GM12874 (cell line): ENCODE data around the gene TSPAN9.

Source experiments
- TF ChIP-seq, protein P1 (sequence below): IDR thresholded peaks from 2 replicates; pipeline ENCODE4 v1.5.1; 2011; ENCODE audit warnings: low read depth, mild to moderate bottlenecking, control low read depth, low read length, moderate library complexity; ENCODE audit not compliant: insufficient read depth

TSPAN9 gene

DNA sequence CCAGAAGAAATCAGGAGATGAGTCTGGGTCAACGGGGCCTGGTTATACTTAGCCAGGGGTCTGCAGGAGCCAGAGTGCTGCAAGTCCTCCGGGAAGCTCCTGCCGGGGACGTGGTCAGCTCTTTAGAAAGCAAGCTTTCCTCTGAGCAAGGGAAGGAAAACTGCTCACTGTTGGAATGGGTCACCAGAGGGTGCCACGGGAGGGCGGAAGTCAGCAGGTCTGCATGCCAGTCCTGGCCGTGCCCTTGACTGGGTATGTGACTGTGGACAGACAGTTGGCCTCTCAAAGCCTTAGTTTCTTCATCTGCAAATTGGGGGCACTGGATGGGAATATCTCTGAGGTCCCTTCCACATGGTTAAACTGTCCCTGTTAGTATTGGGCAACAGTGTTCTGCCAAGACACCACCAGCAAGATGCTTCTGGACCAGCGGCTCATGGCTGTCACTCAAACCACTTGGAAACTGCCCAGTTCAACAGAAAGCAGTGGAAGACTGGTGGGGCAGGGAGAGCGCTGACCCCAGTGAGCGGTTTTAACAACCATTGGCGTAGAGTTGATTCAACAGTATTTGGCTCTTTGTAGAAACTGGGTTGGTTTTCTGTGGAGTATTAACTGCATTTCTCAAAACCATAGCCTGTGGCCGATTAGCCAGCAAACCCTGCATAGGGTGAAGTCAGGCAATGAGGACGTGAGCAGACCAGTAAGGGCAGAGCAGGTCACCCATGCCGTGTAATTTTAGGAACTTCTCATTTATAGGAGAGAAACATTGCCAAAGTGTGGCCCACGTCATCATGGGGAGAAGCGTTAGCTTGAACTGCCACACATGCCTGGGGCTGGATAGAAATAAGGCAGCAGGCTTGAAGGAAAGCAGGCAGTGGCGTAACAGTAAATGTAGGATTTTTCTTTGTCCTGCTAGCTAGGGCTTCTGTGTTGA lies 249.9 kb downstream of the TSPAN9 start:
- TF ChIP-seq, protein P1, sequence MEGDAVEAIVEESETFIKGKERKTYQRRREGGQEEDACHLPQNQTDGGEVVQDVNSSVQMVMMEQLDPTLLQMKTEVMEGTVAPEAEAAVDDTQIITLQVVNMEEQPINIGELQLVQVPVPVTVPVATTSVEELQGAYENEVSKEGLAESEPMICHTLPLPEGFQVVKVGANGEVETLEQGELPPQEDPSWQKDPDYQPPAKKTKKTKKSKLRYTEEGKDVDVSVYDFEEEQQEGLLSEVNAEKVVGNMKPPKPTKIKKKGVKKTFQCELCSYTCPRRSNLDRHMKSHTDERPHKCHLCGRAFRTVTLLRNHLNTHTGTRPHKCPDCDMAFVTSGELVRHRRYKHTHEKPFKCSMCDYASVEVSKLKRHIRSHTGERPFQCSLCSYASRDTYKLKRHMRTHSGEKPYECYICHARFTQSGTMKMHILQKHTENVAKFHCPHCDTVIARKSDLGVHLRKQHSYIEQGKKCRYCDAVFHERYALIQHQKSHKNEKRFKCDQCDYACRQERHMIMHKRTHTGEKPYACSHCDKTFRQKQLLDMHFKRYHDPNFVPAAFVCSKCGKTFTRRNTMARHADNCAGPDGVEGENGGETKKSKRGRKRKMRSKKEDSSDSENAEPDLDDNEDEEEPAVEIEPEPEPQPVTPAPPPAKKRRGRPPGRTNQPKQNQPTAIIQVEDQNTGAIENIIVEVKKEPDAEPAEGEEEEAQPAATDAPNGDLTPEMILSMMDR = no peak

DNA sequence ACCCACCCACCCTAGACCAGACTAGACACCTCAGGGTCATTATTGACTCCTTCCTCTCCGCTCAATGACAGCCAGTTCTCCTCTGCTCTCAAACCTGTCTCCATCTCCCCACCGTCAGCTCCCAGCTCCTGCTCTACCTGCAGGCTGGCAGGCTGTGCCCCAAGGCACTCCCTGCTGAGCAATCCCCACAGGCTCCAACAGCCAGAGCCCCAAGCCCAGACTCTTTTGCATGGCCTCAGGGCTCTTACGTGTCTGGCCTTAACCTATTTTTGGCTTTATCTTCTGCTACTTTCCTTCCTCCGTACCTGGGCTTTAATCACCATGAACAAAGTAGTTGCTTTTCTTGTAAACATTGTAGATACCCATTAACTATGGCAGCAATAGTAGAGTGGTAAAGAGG lies 250.9 kb downstream of the TSPAN9 start:
- TF ChIP-seq, protein P1 = no peak

DNA sequence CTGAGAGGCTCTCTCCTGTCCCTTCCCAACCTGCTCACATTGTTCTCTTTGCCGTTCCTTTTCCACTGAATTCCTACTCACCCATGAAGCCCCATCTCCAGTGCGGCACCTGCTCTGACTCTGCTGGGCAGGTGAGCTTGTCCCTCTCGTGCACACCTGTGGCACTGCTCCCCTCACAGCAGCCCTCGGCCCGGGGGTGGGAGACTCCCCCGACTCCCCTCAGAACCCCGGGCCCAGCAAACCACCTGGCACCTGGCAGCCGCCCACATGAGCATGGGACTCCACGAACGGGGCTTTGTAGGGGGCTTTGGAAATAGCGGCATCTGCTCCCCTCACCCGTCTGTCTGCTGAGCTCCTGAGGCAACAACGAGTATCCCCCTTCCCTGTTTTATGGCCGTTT lies 251.4 kb downstream of the TSPAN9 start:
- TF ChIP-seq, protein P1 = no peak

DNA sequence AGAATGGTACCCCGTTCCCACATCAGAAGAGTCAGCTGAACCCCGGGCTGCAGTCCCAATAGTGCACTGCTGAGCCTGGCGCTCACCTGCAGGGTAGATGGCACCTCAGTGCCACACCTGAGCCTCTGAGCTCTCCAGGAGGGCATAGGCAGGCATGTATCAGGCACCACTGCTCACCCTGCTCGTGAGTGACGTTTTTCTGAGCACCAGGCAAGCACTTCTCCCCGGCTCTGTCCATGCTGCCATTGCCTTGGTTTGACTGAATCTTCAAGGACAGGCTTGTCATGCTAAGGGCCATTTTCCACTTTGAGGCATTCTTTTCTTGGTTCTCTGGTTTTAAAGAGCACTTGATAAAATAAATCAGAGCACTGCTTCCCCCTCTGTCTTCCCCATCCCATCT lies 252.2 kb downstream of the TSPAN9 start:
- TF ChIP-seq, protein P1 = no peak

DNA sequence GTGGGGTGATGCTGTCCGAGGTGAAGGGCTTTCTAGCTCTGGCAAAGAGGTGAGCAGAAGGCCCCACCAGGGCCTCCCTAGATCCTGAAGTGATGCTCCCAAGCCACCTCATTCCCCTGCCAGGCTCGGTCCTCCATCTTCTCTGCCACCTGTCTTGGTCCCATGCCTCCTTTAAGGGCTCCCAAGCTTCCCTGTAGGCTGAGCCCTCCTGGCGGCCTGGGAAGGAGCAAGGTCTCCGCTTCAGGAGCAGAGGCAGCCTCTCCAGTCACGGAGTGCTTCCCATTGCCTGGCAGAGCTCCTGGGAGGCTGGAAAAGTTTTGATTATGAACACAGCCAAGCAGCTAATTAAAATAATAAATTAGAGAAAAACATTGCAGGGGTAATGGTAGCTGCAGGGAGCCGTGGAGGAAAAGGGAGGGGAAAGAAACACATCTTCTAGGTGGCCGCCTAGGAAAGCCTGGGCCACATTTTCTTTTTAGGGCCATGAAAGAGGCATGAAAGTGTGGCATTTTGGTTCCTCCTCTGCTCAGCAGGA lies 253.9 kb downstream of the TSPAN9 start:
- TF ChIP-seq, protein P1 = no peak

DNA sequence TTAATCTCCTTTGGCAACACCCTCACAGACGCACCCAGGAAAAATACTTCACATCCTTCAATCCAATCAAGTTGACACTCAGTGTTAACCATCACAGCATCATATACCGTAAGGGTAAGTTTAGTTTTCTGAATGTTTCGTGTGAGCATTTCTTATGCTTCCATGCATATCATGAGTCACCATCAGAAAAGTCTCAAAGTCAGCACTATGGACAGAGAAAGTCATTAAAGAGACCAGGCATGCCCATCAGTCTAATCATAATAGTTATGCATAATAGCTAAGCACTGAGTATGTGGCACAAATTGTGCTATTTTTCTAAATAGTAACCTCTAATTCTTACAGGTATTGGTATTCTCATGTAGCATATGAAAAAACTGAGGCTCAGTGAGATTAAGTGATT lies 255.0 kb downstream of the TSPAN9 start:
- TF ChIP-seq, protein P1 = no peak

DNA sequence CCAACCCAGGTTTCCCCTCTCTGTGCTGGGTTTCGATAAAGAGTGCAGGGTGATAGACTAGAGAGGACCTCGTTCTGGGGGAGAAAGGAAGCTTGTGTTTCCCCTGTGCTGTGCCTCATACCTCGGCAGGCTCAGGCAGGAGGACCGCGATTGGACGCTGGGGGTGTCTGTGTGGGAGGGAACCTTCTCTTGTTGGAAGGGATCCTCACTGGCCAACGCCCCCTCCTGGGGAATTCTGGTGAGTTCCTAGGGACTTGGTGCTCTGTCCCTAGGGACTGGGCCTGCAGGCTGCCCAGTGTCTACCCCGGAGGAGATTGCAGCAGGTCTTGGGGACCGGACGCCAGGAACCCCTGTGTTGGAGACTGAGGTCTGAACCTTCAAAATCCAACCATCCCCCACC lies 256.4 kb downstream of the TSPAN9 start:
- TF ChIP-seq, protein P1 = no peak
